Pulmonary artery endothelial cell (primary cell): ENCODE results near the gene SLAIN2. TPM values are rescaled to one million over a fixed set of nuclear protein-coding genes. Genes with fewer than 3 reads are reported as not detected.

Experiments used
- DNase-seq: peaks from one replicate; pipeline ENCODE4 v3.0.0-alpha.2; 2011; ENCODE audit warnings: low read depth, low spot score
- total RNA-seq: library from RNA; depleted of rRNA; stranded (reverse); fragments of >200 nt; gene quantifications from 2 replicates; pipeline ENCODE4 v1.2.3, GENCODE V29; 2014

SLAIN2 gene
- total RNA-seq, 1 donor from 2014 or later, result 30.1 TPM

- DNase-seq, result no peak
Measured at GRCh38 chr4:48334236-48334635, 7.1 kb upstream of the SLAIN2 start.

- no peak for DNase-seq
Measured at GRCh38 chr4:48334900-48335384, 6.4 kb upstream of the SLAIN2 start.

- DNase-seq, result no peak
Measured at GRCh38 chr4:48336146-48336870, 5.0 kb upstream of the SLAIN2 start.

GRCh38 chr4:48337731-48338130 lies 3.6 kb upstream of the SLAIN2 start:
- no peak for DNase-seq

GRCh38 chr4:48339642-48340041 lies 1.7 kb upstream of the SLAIN2 start:
- no peak for DNase-seq

GRCh38 chr4:48340276-48340964 lies 909 bp upstream of the SLAIN2 start:
- DNase-seq, result no peak

GRCh38 chr4:48341776-48342605 lies 662 bp downstream of the SLAIN2 start:
- no peak for DNase-seq

- no peak for DNase-seq
Measured at GRCh38 chr4:48342606-48342880, 1.2 kb downstream of the SLAIN2 start.

- no peak for DNase-seq
Measured at GRCh38 chr4:48343035-48343434, 1.7 kb downstream of the SLAIN2 start.

- no peak for DNase-seq
Measured at GRCh38 chr4:48343551-48343950, 2.2 kb downstream of the SLAIN2 start.

- DNase-seq, result no peak
Measured at GRCh38 chr4:48345542-48345941, 4.2 kb downstream of the SLAIN2 start.

GRCh38 chr4:48346594-48346993 lies 5.3 kb downstream of the SLAIN2 start:
- no peak for DNase-seq

- no peak for DNase-seq
Measured at GRCh38 chr4:48347282-48347921, 6.1 kb downstream of the SLAIN2 start.

- DNase-seq, result no peak
Measured at GRCh38 chr4:48350871-48351270, 9.5 kb downstream of the SLAIN2 start.

- DNase-seq, result no peak
Measured at GRCh38 chr4:48352793-48353192, 11.5 kb downstream of the SLAIN2 start.

- DNase-seq, result no peak
Measured at GRCh38 chr4:48356355-48356754, 15.0 kb downstream of the SLAIN2 start.

GRCh38 chr4:48360285-48361011 lies 19.1 kb downstream of the SLAIN2 start:
- DNase-seq, result no peak

GRCh38 chr4:48361012-48361400 lies 19.7 kb downstream of the SLAIN2 start:
- no peak for DNase-seq

GRCh38 chr4:48366611-48367010 lies 25.3 kb downstream of the SLAIN2 start:
- no peak for DNase-seq

- DNase-seq, result no peak
Measured at GRCh38 chr4:48367016-48367415, 25.7 kb downstream of the SLAIN2 start.

GRCh38 chr4:48368389-48368788 lies 27.1 kb downstream of the SLAIN2 start:
- no peak for DNase-seq
